ENCODE measurements around the gene PPP6R2.

GRCh38 chr22:50320116-50320515, 23.0 kb upstream of the PPP6R2 start:
- TF ChIP-seq CTCF (IDR thresholded peaks at IDR 0.05) (no peak), EZH2 (IDR thresholded peaks at IDR 0.05) (no peak)
